C4-2B (cell line): ENCODE data around the gene TM9SF1.

Experiments used
- ZFX ChIP-seq: fragments of 450-650 bp; IDR thresholded peaks from 2 replicates; pipeline ENCODE4 v1.6.1; 2017
- TF ChIP-seq, protein P1 (sequence below): fragments of 450-650 bp; conservative IDR thresholded peaks from 2 replicates; pipeline ENCODE4 v1.5.1; 2017; ENCODE audit warnings: mild to moderate bottlenecking

DNA sequence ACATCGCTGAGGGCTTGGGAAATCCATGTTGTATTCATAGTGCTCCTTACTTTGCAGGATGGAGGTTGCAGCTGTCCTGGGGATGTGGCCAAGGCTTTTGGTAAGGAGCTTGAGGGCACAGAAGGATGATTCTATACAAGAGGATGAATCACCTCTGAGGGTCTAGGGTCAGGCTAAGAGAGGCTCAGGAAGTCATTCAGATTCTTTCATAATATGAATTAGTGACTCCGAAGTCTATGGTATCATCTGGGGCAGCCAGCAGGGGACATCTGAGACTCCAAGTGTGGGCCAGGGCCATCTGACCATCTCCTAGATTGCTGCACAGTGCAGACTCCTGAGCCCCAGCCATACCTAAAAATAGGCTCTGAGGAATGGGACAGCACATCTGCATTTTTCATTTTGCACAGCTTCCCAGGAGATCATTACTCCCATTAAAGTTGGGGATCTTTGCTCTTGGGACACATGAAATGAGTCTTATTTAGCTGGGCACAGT lies 42.3 kb upstream of the TM9SF1 start:
- TF ChIP-seq, protein P1, sequence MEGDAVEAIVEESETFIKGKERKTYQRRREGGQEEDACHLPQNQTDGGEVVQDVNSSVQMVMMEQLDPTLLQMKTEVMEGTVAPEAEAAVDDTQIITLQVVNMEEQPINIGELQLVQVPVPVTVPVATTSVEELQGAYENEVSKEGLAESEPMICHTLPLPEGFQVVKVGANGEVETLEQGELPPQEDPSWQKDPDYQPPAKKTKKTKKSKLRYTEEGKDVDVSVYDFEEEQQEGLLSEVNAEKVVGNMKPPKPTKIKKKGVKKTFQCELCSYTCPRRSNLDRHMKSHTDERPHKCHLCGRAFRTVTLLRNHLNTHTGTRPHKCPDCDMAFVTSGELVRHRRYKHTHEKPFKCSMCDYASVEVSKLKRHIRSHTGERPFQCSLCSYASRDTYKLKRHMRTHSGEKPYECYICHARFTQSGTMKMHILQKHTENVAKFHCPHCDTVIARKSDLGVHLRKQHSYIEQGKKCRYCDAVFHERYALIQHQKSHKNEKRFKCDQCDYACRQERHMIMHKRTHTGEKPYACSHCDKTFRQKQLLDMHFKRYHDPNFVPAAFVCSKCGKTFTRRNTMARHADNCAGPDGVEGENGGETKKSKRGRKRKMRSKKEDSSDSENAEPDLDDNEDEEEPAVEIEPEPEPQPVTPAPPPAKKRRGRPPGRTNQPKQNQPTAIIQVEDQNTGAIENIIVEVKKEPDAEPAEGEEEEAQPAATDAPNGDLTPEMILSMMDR: no peak
- TF ChIP-seq ZFX: no peak
